ENCODE results near the gene RNF220. TPM values are rescaled to one million over a fixed set of nuclear protein-coding genes. Genes with fewer than 3 reads are reported as not detected.

Gene RNF220
- total and polyA plus RNA-seq, 12 donors, result 41.8 to 82.5 (median 58.0) TPM

DNA sequence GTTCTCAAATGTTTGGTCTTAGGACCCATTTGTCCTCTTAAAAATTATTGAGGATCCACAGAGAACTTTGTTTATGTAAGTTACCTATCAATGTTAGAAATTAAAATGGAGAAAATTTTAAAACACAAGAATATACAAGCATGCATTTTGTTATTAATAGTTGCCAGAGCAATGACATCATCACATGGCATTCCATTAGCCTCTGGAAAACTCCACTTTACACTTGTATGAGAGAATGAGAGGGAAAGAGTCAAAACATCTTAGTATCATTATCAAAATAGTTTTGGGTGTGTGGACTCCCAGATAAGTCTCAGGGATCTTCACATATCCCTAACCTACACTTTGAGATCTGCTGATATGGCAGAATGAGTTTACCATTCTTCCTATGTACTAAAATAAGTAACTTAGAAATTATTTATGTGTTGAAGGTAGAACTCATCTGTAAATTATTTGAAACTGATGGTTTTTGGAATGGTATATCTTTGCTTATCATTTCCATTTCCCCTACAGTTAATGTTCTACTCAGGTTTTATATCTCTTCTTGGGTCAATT, 48.8 kb downstream of the RNF220 start:
- no peaks in the 10 kb centered on the region for H3K36me3 ChIP-seq
- intact Hi-C loops (cut with DNase I), result no loop called here
- H3K4me3 ChIP-seq, result no peak overlapping the region
- peaks cover 0 to 12% (median 0%) of the 10 kb centered on the region in 11 donors for H3K9me3 ChIP-seq
- H3K27me3 ChIP-seq, result peaks cover 0 to 5% (median 0%) of the 10 kb centered on the region in 7 donors
- TF ChIP-seq, protein P1, sequence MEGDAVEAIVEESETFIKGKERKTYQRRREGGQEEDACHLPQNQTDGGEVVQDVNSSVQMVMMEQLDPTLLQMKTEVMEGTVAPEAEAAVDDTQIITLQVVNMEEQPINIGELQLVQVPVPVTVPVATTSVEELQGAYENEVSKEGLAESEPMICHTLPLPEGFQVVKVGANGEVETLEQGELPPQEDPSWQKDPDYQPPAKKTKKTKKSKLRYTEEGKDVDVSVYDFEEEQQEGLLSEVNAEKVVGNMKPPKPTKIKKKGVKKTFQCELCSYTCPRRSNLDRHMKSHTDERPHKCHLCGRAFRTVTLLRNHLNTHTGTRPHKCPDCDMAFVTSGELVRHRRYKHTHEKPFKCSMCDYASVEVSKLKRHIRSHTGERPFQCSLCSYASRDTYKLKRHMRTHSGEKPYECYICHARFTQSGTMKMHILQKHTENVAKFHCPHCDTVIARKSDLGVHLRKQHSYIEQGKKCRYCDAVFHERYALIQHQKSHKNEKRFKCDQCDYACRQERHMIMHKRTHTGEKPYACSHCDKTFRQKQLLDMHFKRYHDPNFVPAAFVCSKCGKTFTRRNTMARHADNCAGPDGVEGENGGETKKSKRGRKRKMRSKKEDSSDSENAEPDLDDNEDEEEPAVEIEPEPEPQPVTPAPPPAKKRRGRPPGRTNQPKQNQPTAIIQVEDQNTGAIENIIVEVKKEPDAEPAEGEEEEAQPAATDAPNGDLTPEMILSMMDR (IDR thresholded peaks at IDR 0.05), result no peak
- H3K27ac ChIP-seq, result no peak overlapping the region
- DNase-seq (no peak), ATAC-seq (no peak)
- no peaks in the 10 kb centered on the region for H3K4me1 ChIP-seq

DNA sequence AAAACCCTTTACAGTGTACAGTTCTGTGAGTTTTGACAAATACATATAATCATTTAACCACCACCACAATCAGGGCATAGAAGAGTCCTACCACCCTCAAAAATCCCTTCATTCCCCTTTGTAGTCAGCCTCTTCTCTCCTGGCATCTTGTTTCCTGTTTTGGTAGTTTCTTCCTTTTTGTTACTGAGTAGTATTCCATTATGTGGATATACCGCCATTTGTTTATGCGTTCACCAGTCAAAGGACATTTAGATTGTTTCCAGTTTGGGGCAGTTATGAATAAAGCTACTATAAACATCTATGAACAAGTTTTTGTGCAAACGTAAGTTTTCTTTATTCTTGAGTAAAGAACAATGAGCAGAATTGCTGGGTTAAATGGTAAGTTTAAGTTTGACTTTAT, 49.6 kb downstream of the RNF220 start:
- H3K27ac ChIP-seq, result no peak overlapping the region
- H3K27me3 ChIP-seq, result peaks cover 0 to 5% (median 0%) of the 10 kb centered on the region in 7 donors
- H3K4me1 ChIP-seq, result no peaks in the 10 kb centered on the region
- ATAC-seq (no peak), DNase-seq (no peak)
- peaks cover 0 to 12% (median 0%) of the 10 kb centered on the region in 11 donors for H3K9me3 ChIP-seq
- TF ChIP-seq, protein P1 (IDR thresholded peaks at IDR 0.05), result no peak
- WGBS, 2 donors, result 99% methylated on average over 3 of the region's 3 CpGs
- no peak overlapping the region for H3K4me3 ChIP-seq
- intact Hi-C loops (cut with DNase I), result loop anchor here in 1 of 10 donors (1.0 kb wide), 1 partner anchor 9 kb away; no protein-coding TSS in a partner anchor
- no peaks in the 10 kb centered on the region for H3K36me3 ChIP-seq

DNA sequence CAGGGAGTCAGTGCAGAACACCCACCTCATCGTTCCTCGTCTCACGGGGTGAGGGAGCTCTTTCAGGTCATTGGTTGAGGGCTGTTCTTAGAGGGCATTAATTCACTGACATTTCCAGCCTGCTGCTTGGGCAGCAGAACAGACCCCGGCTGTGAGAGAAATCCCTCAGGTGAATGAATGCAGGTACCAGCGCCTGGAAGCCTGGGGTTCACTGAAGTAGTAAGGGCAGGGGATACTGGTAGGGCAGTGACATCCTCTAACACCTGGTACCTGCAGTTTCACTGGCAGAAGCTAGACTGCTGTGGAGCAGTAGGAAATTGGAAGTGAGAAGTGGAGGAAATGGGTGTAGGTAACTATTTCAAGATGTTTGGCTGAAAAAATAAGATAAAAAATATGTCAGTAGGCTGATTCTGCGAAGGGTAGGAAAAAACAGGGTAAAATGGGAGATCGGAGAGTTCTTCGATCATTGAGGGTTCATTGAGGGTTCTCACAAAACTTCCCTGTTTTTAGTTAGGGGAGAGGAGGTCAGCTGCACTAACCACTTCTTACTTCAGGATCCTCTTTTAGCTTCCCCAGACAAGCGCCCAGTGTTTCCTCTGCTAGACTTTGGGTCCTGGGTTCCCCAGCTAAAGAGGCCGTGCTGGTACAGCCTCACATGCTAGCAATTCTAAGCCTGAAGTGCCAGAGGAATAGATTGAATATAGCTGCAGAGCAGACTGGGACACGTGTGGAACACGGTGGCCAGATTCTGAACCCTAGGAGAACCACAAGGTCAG, 55.2 kb downstream of the RNF220 start:
- no peaks in the 10 kb centered on the region for H3K36me3 ChIP-seq
- H3K4me3 ChIP-seq, result no peak overlapping the region
- intact Hi-C loops (cut with DNase I), result no loop called here
- DNase-seq (no peak), ATAC-seq (peak in 1 of 8 donors; percentile 31)
- peaks cover 0 to 10% (median 0%) of the 10 kb centered on the region in 9 donors for H3K4me1 ChIP-seq
- WGBS, 2 donors, result 82 to 83% methylated on average over 12 of the region's 12 CpGs
- H3K9me3 ChIP-seq, result no peaks in the 10 kb centered on the region
- TF ChIP-seq, protein P1 (IDR thresholded peaks at IDR 0.05), result no peak
- peaks cover 0 to 11% (median 0%) of the 10 kb centered on the region in 7 donors for H3K27me3 ChIP-seq
- peak overlapping the region in 1 of 10 donors; percentile 20 for H3K27ac ChIP-seq

DNA sequence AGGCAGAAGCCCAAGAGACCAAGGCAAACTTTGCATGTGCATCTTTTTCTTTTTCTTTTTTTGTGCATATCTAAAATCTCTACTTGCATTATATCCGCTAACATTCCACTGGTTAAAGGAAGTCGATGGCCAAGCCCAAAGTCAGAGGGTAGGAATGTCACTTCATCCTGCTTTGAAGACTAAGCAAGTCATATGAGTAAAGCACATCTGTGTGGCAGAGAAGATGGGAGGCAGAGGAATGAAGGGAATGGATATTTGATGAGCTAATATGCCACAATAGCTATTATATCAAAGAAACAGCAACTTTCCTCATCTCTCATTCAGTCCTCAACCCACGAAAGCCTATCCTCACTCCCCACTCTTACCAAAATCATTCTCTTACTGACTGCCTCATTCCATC, 59.3 kb downstream of the RNF220 start:
- WGBS, 2 donors, result 88 to 93% methylated on average over 3 of the region's 3 CpGs
- Histone ChIP-seq H3K4me3 (no peak overlapping the region), H3K27me3 (peaks cover 0 to 11% (median 0%) of the 10 kb centered on the region in 7 donors), H3K27ac (no peak overlapping the region), H3K36me3 (no peaks in the 10 kb centered on the region), H3K4me1 (peaks cover 0 to 10% (median 0%) of the 10 kb centered on the region in 9 donors), H3K9me3 (peaks cover 0 to 9% (median 0%) of the 10 kb centered on the region in 11 donors)
- DNase-seq (no peak), ATAC-seq (no peak)
- TF ChIP-seq, protein P1 (IDR thresholded peaks at IDR 0.05), result no peak
- intact Hi-C loops (cut with DNase I), result no loop called here

Measured in heart right ventricle (tissue), 16 donors.